Stimulated activated naive B cell treated with anti-CD40 and anti-IgM and Interleukin-4, amounts not matched to agents 10 μg/mL and 1 μg/mL and 100 μg/mL, for 72 hours (primary cell): ENCODE data around the gene ZNF169.
"Not testable (repeated sequence)": the region's sequence is repeated elsewhere in the genome, so short reads cannot be mapped to it uniquely, and the experiment has no call there.

Source experiments
- ATAC-seq, 2 donors: fragments of 150-1000 bp; cut with Tn5 transposase; replicated peaks; 2 replicates each; pipeline ENCODE4 v1.10.0; 2021; ENCODE audit warnings: moderate library complexity in 1 of 2
- DNase-seq: peaks from one replicate; pipeline ENCODE4 v3.0.0; 2021
- H3K27ac Mint-ChIP-seq: one replicate; pipeline ENCODE4 v1.8.0; 2022; ENCODE audit warnings: mild to moderate bottlenecking, mixed read lengths
- H3K27me3 Mint-ChIP-seq, 2 donors: one replicate each; pipeline ENCODE4 v1.8.0; 2022; ENCODE audit warnings: mixed read lengths in 2 of 2
- H3K36me3 Mint-ChIP-seq, 2 donors: one replicate each; pipeline ENCODE4 v1.8.0; 2022; ENCODE audit warnings: mixed read lengths in 2 of 2, mild to moderate bottlenecking in 1 of 2
- H3K4me1 Mint-ChIP-seq, 2 donors: one replicate each; pipeline ENCODE4 v1.8.0; 2022; ENCODE audit warnings: mixed read lengths in 2 of 2, mild to moderate bottlenecking in 1 of 2
- H3K4me3 Mint-ChIP-seq, 2 donors: one replicate each; pipeline ENCODE4 v1.8.0; 2022; ENCODE audit warnings: mild to moderate bottlenecking in 2 of 2, mixed read lengths in 2 of 2, moderate library complexity in 1 of 2
- H3K9me3 Mint-ChIP-seq, 2 donors: one replicate each; pipeline ENCODE4 v1.8.0; 2022; ENCODE audit warnings: mixed read lengths in 2 of 2, mild to moderate bottlenecking in 1 of 2

The ZNF169 gene

GRCh38 chr9:94265626-94266402 lies 6.7 kb downstream of the ZNF169 start:
- H3K36me3 Mint-ChIP-seq, result peaks cover 30 to 53% of the 10 kb centered on the region in 2 donors
- not testable (repeated sequence) for H3K4me3 Mint-ChIP-seq, H3K9me3 Mint-ChIP-seq, DNase-seq, H3K27me3 Mint-ChIP-seq, ATAC-seq
- peak overlapping the region; percentile 49 for H3K27ac Mint-ChIP-seq
- H3K4me1 Mint-ChIP-seq, result peaks cover 20 to 35% of the 10 kb centered on the region in 2 donors

DNA sequence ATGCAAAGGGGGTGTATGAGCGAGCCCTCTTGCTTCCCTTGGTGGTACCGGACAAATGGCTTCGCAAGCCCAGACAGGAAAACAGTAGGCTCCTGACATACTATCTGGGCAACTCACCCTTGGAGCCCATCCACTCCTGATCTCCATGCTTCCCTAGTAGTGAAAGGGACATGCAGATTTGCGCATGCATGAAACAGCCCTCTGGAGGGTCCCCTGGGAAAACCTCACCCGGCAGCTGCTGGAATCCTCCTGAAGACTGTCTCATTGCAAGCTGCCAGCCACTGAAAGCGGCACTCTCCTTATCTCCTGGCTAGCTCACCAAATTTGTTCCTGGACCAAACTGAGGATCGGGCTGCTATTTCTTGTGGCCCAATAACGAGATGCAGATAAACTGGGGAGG lies 10.2 kb downstream of the ZNF169 start:
- DNase-seq, result no peak
- peaks cover 5 to 20% of the 10 kb centered on the region in 2 donors for H3K4me1 Mint-ChIP-seq
- no peaks in the 10 kb centered on the region for H3K27me3 Mint-ChIP-seq
- no peak overlapping the region for H3K27ac Mint-ChIP-seq
- peaks cover 4% of the 10 kb centered on the region in 2 donors for H3K9me3 Mint-ChIP-seq
- no peak overlapping the region for H3K4me3 Mint-ChIP-seq
- H3K36me3 Mint-ChIP-seq, result peaks cover 23 to 44% of the 10 kb centered on the region in 2 donors
- ATAC-seq, result no peak

- Mint-ChIP-seq H3K27me3 (no peaks in the 10 kb centered on the region), H3K4me1 (peaks cover 2 to 20% of the 10 kb centered on the region in 2 donors), H3K9me3 (peaks cover 4% of the 10 kb centered on the region in 2 donors), H3K4me3 (no peak overlapping the region), H3K36me3 (peaks cover 26 to 44% of the 10 kb centered on the region in 2 donors), H3K27ac (no peak overlapping the region)
- DNase-seq (no peak), ATAC-seq (no peak)
These were observed 10.9 kb downstream of the ZNF169 start for GRCh38 chr9:94270009-94270408.

DNA sequence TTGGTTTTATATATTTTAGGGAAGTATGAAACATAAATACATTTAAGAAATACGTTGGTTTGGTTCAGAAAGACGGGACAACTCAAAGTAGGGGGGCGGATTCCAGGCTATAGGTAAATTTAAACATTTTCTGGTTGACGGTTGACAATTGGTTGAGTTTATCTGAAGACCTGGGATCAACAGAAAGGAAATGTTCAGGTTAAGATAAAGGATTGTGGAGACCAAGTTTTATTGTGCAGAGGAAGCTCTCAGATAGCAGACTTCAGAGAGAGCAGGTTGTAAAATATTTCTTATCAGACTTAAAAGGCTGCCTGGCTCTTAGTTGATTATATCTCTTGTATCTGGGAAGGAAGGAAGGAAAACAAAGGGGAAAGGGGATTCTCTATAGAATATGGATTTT lies 17.9 kb downstream of the ZNF169 start:
- not testable (repeated sequence) for H3K27ac Mint-ChIP-seq, ATAC-seq, H3K9me3 Mint-ChIP-seq, H3K4me3 Mint-ChIP-seq, DNase-seq, H3K27me3 Mint-ChIP-seq
- Mint-ChIP-seq H3K36me3 (peaks cover 59 to 68% of the 10 kb centered on the region in 2 donors), H3K4me1 (peaks cover 4 to 21% of the 10 kb centered on the region in 2 donors)

- no peak for DNase-seq
- H3K27me3 Mint-ChIP-seq, result no peaks in the 10 kb centered on the region
- H3K4me1 Mint-ChIP-seq, result peaks cover 2 to 13% of the 10 kb centered on the region in 2 donors
- H3K9me3 Mint-ChIP-seq, result peaks cover 4 to 6% of the 10 kb centered on the region in 2 donors
- no peak overlapping the region for H3K27ac Mint-ChIP-seq
- H3K4me3 Mint-ChIP-seq, result no peak overlapping the region
- peaks cover 64 to 71% of the 10 kb centered on the region in 2 donors for H3K36me3 Mint-ChIP-seq
- no peak for ATAC-seq
These were observed 18.9 kb downstream of the ZNF169 start for GRCh38 chr9:94277885-94278536.

DNA sequence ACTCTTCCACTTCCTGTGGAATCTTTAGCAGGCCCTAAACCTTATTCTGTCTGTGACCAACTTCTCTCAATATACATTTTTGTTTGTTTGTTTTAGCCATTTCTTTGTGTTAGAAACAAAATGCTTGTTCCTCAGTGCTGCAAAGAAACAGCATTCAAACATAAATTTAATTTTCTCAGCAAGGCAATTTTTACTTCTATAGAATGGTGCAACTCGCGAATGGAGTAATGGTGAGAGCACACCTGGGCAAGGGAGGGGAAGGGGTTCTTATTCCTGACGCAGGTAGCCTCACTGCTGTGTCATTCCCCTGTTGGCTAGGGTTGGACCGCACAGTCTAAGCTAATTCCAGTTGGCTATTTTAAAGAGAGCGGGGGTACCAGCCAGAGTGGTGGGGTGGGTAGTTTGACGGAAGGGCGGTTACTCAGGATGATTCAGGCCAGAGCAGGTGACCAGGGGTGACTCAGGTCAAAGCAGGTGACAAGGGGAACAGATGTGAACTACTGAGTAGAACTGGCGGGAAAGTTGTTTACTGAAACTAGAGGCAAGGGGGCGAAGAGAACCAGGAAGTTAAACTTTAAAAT lies 21.4 kb downstream of the ZNF169 start:
- no peak overlapping the region for H3K27ac Mint-ChIP-seq
- no peaks in the 10 kb centered on the region for H3K27me3 Mint-ChIP-seq
- peaks cover under 1 to 10% of the 10 kb centered on the region in 2 donors for H3K4me1 Mint-ChIP-seq
- no peak overlapping the region for H3K4me3 Mint-ChIP-seq
- ATAC-seq (no peak), DNase-seq (no peak)
- peaks cover 4 to 6% of the 10 kb centered on the region in 2 donors for H3K9me3 Mint-ChIP-seq
- peaks cover 55 to 69% of the 10 kb centered on the region in 2 donors for H3K36me3 Mint-ChIP-seq

DNA sequence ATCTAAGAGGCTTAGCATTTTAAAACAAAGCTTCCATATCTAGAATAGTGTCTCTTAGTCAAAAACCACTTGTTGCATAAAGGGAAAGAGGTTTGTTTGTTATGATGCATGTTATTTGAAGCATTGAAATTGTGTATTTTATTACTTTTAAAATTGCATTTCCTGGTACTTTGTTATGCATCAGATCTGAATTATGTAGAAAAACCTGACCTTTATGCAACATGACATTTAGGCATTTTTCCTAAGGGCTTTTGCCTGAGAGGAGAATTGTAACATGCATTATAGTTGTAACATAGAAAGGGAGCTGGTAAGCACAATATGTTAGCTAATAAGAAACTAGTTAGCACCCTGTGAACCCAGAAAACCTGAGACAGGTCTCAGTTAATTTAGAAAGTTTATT lies 22.0 kb downstream of the ZNF169 start:
- H3K9me3 Mint-ChIP-seq, result peaks cover 4 to 6% of the 10 kb centered on the region in 2 donors
- ATAC-seq, result no peak
- DNase-seq, result no peak
- H3K4me3 Mint-ChIP-seq, result no peak overlapping the region
- H3K36me3 Mint-ChIP-seq, result peaks cover 57 to 69% of the 10 kb centered on the region in 2 donors
- H3K4me1 Mint-ChIP-seq, result peaks cover 0 to 10% of the 10 kb centered on the region in 2 donors
- H3K27ac Mint-ChIP-seq, result no peak overlapping the region
- H3K27me3 Mint-ChIP-seq, result no peaks in the 10 kb centered on the region

- Mint-ChIP-seq H3K27ac (no peak overlapping the region), H3K36me3 (peaks cover 45 to 54% of the 10 kb centered on the region in 2 donors), H3K4me1 (no peaks in the 10 kb centered on the region), H3K4me3 (no peak overlapping the region), H3K9me3 (no peaks in the 10 kb centered on the region), H3K27me3 (no peaks in the 10 kb centered on the region)
- ATAC-seq, result no peak
- no peak for DNase-seq
These were observed 27.0 kb downstream of the ZNF169 start for GRCh38 chr9:94286116-94286515.

DNA sequence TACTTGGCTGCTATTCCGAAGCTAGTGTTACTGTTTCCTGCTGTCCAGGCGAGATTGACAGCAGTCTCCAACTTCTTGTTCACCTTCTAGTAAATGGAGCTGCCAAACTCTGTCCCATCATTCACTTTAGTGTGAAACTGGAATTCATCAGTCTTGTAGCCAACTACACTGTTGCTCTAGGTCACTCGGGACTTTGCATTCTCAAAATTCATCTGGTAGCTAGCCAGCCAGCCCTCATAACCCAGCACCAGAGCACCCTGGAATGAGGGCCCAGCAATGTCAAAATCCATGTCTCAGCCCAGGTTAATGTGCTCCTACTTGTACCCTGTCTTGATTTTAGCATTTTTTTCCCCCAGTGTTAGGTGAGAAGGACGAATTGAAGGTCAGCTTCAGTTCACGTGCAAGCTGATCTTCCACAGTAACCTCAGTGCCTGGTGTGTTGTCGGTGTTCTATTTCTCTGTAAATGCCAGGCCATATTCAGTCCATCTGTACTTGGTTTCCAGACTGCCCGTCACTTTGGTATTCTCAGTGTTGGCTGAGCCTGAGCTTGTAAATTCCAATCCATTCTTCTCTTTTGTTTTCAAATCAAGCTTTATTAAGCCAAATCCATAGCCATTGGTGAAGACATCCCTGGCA lies 28.9 kb downstream of the ZNF169 start:
- H3K4me3 Mint-ChIP-seq, result no peak overlapping the region
- ATAC-seq, result no peak

DNA sequence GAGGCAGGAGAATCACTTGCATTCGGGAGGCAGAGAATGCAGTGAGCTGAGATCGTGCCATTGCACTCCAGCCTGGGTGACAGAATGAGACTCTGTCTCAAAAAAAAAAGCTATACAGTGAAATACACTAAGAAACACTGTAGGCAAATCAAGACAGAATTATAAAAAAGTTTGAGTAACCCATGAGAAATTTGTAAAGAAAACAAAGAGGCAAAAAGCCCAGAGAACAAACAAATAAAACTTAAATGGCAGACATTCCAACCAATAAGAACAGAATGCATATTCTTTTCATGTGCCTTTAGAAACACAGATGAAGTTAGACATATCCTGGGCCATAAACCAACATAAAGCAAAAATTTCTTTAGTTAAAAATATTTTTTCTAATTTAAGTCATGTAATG lies 30.6 kb downstream of the ZNF169 start:
- no peaks in the 10 kb centered on the region for H3K27me3 Mint-ChIP-seq
- no peak overlapping the region for H3K27ac Mint-ChIP-seq
- peaks cover 39 to 52% of the 10 kb centered on the region in 2 donors for H3K36me3 Mint-ChIP-seq
- H3K9me3 Mint-ChIP-seq, result peaks cover 0 to 2% of the 10 kb centered on the region in 2 donors
- DNase-seq (no peak), ATAC-seq (no peak)
- no peak overlapping the region for H3K4me3 Mint-ChIP-seq
- no peaks in the 10 kb centered on the region for H3K4me1 Mint-ChIP-seq

More for the DNA sequence above, 28.9 kb downstream of the ZNF169 start:
- peaks cover 0 to 2% of the 10 kb centered on the region in 2 donors for H3K9me3 Mint-ChIP-seq
- no peaks in the 10 kb centered on the region for H3K27me3 Mint-ChIP-seq
- H3K36me3 Mint-ChIP-seq, result peaks cover 34 to 51% of the 10 kb centered on the region in 2 donors
- H3K27ac Mint-ChIP-seq, result no peak overlapping the region
- DNase-seq, result no peak
- no peaks in the 10 kb centered on the region for H3K4me1 Mint-ChIP-seq

DNA sequence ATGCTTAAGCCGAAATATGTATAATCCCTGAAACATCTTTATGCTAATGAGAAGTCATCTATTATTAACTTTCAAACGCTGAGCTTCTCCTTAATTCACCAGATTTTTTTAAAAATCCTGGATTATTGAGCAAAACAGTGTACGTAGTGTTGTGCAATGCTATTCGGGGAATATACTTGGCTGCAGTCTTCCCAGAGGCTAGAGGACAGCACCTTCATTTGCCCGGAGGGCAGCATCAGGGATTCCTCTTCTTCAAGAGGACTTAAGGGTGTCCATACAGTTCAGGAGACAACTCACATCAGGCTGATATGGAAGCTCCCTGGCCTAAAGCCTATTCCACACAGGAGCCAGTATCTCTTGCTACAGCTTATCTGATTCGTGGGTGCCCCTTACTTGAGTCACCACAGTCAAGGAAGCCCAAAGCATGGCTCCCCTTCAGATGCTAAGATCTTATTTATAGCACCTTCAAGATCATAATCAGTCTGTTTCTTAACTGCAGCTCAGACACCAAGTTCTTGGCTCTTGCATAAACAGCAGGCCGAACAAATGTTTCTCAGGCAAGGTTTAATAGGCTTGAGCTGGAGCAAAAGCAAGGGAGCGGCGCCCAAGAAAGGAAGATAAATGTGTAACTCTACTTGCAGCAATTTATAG lies 40.0 kb downstream of the ZNF169 start:
- no peak for ATAC-seq
- DNase-seq, result no peak
- Mint-ChIP-seq H3K36me3 (peaks cover 38 to 54% of the 10 kb centered on the region in 2 donors), H3K27ac (no peak overlapping the region), H3K27me3 (no peaks in the 10 kb centered on the region), H3K4me3 (no peak overlapping the region), H3K4me1 (no peaks in the 10 kb centered on the region), H3K9me3 (no peaks in the 10 kb centered on the region)

DNA sequence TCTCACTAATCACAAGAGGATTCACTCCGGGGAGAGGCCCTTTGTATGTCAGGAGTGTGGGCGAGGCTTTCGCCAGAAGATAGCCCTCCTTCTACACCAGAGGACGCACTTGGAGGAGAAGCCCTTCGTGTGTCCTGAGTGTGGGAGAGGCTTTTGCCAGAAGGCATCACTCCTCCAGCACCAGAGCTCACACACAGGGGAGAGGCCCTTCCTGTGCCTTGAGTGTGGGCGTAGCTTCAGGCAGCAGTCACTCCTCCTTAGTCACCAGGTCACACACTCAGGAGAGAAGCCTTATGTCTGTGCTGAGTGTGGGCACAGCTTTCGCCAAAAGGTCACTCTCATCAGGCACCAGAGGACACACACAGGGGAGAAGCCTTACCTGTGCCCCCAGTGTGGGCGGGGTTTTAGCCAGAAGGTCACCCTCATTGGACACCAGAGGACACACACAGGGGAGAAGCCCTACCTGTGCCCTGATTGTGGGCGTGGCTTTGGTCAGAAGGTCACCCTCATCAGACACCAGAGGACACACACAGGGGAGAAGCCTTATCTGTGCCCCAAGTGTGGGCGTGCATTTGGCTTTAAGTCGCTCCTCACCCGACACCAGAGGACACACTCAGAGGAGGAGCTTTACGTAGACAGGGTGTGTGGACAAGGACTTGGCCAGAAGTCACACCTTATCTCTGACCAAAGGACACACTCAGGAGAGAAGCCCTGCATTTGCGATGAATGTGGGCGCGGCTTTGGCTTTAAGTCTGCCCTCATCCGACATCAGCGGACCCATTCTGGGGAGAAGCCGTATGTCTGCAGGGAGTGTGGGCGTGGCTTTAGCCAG lies 41.6 kb downstream of the ZNF169 start:
- Mint-ChIP-seq H3K4me3 (no peak overlapping the region), H3K27ac (no peak overlapping the region), H3K4me1 (no peaks in the 10 kb centered on the region), H3K9me3 (no peaks in the 10 kb centered on the region), H3K36me3 (peaks cover 37 to 55% of the 10 kb centered on the region in 2 donors), H3K27me3 (no peaks in the 10 kb centered on the region)
- no peak for ATAC-seq
- no peak for DNase-seq

DNA sequence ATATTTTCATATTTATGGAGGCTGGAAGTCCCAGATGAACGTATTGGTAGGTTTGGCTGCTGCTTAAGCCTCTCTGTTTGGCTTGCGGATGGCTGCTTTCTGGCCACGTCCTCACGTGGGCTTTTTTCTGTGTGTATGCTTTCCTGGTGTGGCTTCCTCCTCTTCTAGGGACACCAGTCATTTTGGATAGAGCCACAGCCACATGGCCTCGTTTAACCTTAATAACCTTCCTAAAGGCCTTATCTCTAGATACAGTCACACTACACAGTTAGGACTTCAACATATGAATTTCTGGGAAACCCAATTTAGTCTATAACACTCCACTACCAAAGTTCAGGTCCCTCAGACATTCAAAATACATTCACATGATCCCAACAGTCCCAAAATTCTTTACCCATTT lies 42.5 kb downstream of the ZNF169 start:
- H3K27ac Mint-ChIP-seq, result no peak overlapping the region
- H3K27me3 Mint-ChIP-seq, result no peaks in the 10 kb centered on the region

More for the DNA sequence above, 42.5 kb downstream of the ZNF169 start:
- ATAC-seq, result no peak
- DNase-seq, result no peak
- H3K9me3 Mint-ChIP-seq, result no peaks in the 10 kb centered on the region
- no peak overlapping the region for H3K4me3 Mint-ChIP-seq
- H3K36me3 Mint-ChIP-seq, result peaks cover 31 to 48% of the 10 kb centered on the region in 2 donors
- no peaks in the 10 kb centered on the region for H3K4me1 Mint-ChIP-seq
